Stimulated activated CD8-positive, alpha-beta memory T cell treated with anti-CD3 and anti-CD28 coated beads, Interleukin-4, amount 100 ng/mL, for 1 hour (primary cell): ENCODE data around the gene LY6G5B.

ENCODE experiments used
- DNase-seq, 2 donors: peaks; one replicate each; pipeline ENCODE4 v3.0.0-alpha.2; 2020; ENCODE audit warnings: low read depth in 2 of 2, low spot score in 1 of 2

The LY6G5B gene

GRCh38 chr6:31713991-31714684, 44.4 kb downstream of the LY6G5B start:
- no peak for DNase-seq

- no peak for DNase-seq
Observed at GRCh38 chr6:31715022-31715958, 45.5 kb downstream of the LY6G5B start, which contains the start of gene LY6G6D. TSS of gene LY6G6D (plus strand) at chr6:31715348. CDS start at chr6:31715356, 8 bp downstream.

GRCh38 chr6:31717499-31718222, 47.9 kb downstream of the LY6G5B start:
- DNase-seq, result no peak

GRCh38 chr6:31718265-31718664, 48.5 kb downstream of the LY6G5B start:
- no peak for DNase-seq

- no peak for DNase-seq
Observed at GRCh38 chr6:31719001-31719400, 49.2 kb downstream of the LY6G5B start.

- no peak for DNase-seq
Observed at GRCh38 chr6:31720196-31720770, 50.5 kb downstream of the LY6G5B start.

- DNase-seq, result no peak
Observed at GRCh38 chr6:31721351-31722020, 51.7 kb downstream of the LY6G5B start, which contains the start of gene LY6G6C. TSS of gene LY6G6C (minus strand) at chr6:31721746. CDS start at chr6:31721679, 67 bp downstream.

- DNase-seq, result no peak
Observed at GRCh38 chr6:31722173-31722572, 52.4 kb downstream of the LY6G5B start.
